ENCODE data around the gene NCK2. TPM values are rescaled to one million over a fixed set of nuclear protein-coding genes. Genes with fewer than 3 reads are reported as not detected.

Gene NCK2
- total and polyA plus RNA-seq, 2 of the 4 experiments (the other 2 are of a cell fraction): 15.8 to 22.2 TPM

DNA sequence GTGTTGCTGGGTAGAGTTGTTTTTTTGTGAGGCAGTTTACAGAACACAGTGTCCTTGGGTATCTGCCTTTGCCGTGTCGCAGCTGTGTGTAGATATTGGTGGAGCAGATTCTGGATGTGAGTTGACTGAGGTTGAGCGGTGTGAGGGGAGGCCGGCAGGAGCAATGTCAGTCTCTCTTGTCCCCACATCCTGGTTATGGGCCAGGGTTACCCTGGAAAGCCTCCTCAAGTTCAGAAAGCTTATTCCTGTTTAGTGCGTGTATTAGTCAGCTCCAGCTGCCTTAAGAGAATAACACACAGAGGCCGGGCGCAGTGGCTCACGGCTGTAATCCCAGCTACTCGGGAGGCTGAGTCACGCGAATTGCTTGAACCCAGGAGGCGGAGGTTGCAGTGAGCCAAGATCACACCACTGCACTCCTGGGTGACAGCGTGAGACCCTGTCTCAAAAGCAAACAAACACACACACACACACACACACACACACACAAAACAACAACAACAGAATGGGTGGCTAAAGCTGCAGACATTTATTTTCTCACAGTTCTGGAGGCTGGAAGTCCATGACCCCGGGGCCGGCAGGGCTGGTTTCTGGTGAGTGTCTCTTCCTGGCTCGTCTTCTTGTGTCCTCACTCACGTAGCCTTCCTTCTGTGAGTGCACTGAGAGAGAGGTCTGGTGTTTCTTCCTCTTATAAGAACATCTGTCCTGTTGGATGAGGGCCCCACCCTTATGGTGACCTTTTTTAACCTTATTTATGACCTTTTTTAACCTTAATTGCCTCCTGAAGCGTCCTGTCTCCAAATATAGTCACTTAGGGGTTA lies 5.1 kb downstream of the NCK2 start (continued):
- TF ChIP-seq RFX5 (IDR thresholded peaks at IDR 0.05; ENCODE audit: low read depth, low read length): no peak

DNA sequence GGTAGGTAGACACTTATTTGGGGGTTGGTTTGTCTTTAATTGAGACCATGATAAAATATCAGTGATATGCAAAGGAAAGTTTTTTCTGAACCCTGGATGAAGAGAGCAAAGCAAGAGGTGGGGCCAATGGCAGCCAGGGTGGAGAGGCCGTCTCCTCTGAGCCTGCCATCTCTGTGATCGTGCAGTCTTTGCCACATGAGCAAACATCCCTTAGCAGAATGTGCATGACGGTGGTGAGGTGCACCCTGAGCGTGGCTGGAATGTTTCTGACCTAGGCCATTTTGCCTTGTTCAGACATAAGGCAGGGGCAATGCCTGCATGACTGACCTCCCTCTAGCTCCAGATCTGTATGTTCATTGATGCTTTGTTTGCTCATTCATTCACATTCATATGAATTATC lies 6.0 kb downstream of the NCK2 start:
- CTCF ChIA-PET: no interaction called here
- no peak overlapping the region for H2BK120ac ChIP-seq (ENCODE audit: low read depth, low read length)
- no peaks in the 10 kb centered on the region for H3K27me3 ChIP-seq (ENCODE audit: control insufficient read depth, insufficient read depth, low read length)
- H3K4ac ChIP-seq (ENCODE audit: low read depth, low read length): no peak overlapping the region
- H3K9ac ChIP-seq (ENCODE audit: low read depth, low read length): no peak overlapping the region
- peaks cover 66 to 95% of the 10 kb centered on the region in 2 experiments for H3K79me1 ChIP-seq (ENCODE audit: low read depth in 1 of 2, low read length in 2 of 2)
- no peak overlapping the region for H2BK20ac ChIP-seq (ENCODE audit: low read depth, low read length)
- TF ChIP-seq CTCF (conservative IDR thresholded peaks at IDR 0.05; ENCODE audit: low read depth, low read length): no peak
- intact Hi-C loops (cut with micrococcal nuclease): no loop called here
- H4K5ac ChIP-seq (ENCODE audit: low read depth, low read length): no peak overlapping the region
- no peak overlapping the region for H2BK5ac ChIP-seq (ENCODE audit: low read depth, low read length, poor library complexity, severe bottlenecking)
- no peak overlapping the region for H3K56ac ChIP-seq (ENCODE audit: extremely low read depth, insufficient read depth, low read length)
- no peak overlapping the region for H3K18ac ChIP-seq (ENCODE audit: low read depth, low read length)
- no peaks in the 10 kb centered on the region for H3K9me3 ChIP-seq (ENCODE audit: control insufficient read depth, insufficient read depth, low read length)
- no peak overlapping the region for H4K91ac ChIP-seq (ENCODE audit: insufficient read depth, low read depth, low read length)
- no peak overlapping the region for H2AFZ ChIP-seq (replicated peaks; ENCODE audit: low read length, poor library complexity)
- H2AK5ac ChIP-seq (ENCODE audit: low read depth, low read length): no peak overlapping the region
- DNase-seq (no peak), ATAC-seq (ENCODE audit: low read depth) (no peak)
- POLR2A ChIA-PET (ENCODE audit: unreplicated experiment): no interaction called here
- no peak overlapping the region for H3K14ac ChIP-seq (replicated peaks; ENCODE audit: low read depth, low read length)
- in situ Hi-C loops (cut with MboI; ENCODE audit: low sequenced_read_pairs): no loop called here
- no TSS peak for BruUV-seq (replicated peaks)
- no peak overlapping the region for H3K4me2 ChIP-seq (ENCODE audit: low read depth, low read length)
- H3K4me3 ChIP-seq (ENCODE audit: insufficient read depth, low read depth, low read length): no peak overlapping the region
- no peak overlapping the region for H3K23ac ChIP-seq (ENCODE audit: low read depth, low read length)
- 100% methylated on average over 2 of the region's 4 CpGs; no CpG with 5 or more reads in 1 of the 2 experiments for WGBS, 2 experiments (ENCODE audit: extremely low coverage in 2 of 2, insufficient read length in 1 of 2)
- H2BK15ac ChIP-seq (ENCODE audit: low read depth, low read length): no peak overlapping the region
- H2AK9ac ChIP-seq (replicated peaks; ENCODE audit: low read depth, low read length, poor library complexity): no peak overlapping the region
- H4K8ac ChIP-seq (ENCODE audit: low read depth in 2 of 2, low read length in 2 of 2): no peak overlapping the region
- no peak overlapping the region for H3K27ac ChIP-seq (ENCODE audit: insufficient read depth, low read length)
- H3K4me1 ChIP-seq (ENCODE audit: control insufficient read depth, insufficient read depth, low read length): peaks cover 3% of the 10 kb centered on the region
- H3K36me3 ChIP-seq (ENCODE audit: control insufficient read depth, insufficient read depth, low read length): 0 out of 2 replicates have a peak, but pooled peaks cover 1% of the 10 kb centered on the region
- dilution Hi-C loops (cut with HindIII; ENCODE audit: low sequenced_read_pairs, unreplicated experiment): no loop called here
- H4K20me1 ChIP-seq (ENCODE audit: insufficient read depth, low read length): peaks cover 88% of the 10 kb centered on the region
- H3K9me1 ChIP-seq (ENCODE audit: insufficient read depth, low read length): peaks cover 30% of the 10 kb centered on the region

Data from IMR-90 (cell line).